ENCODE measurements around the gene INHBC. TPM values are rescaled to one million over a fixed set of nuclear protein-coding genes. Genes with fewer than 3 reads are reported as not detected.

INHBC gene
- total RNA-seq, 1 donor from 2014 or later, result not detected

GRCh38 chr12:57452181-57452936 lies 17.8 kb downstream of the INHBC start:
- no peaks in the 10 kb centered on the region for H3K9me3 Mint-ChIP-seq (ENCODE audit: low read depth)
- H3K4me1 Mint-ChIP-seq (ENCODE audit: low read depth), result peaks cover 7% of the 10 kb centered on the region
- H3K4me3 Mint-ChIP-seq (ENCODE audit: low read depth), result no peak overlapping the region
- peaks cover 25% of the 10 kb centered on the region for H3K27me3 Mint-ChIP-seq
- H3K27ac Mint-ChIP-seq, result peak overlapping the region; percentile 41
- no peak for DNase-seq (ENCODE audit: low spot score, unreplicated experiment)
- no peaks in the 10 kb centered on the region for H3K36me3 Mint-ChIP-seq (ENCODE audit: insufficient read depth)
- no peak for TF ChIP-seq CTCF (IDR thresholded peaks at IDR 0.05; ENCODE audit: unreplicated experiment)

- Mint-ChIP-seq H3K9me3 (ENCODE audit: low read depth) (no peaks in the 10 kb centered on the region), H3K4me1 (ENCODE audit: low read depth) (peaks cover 7% of the 10 kb centered on the region), H3K36me3 (ENCODE audit: insufficient read depth) (no peaks in the 10 kb centered on the region), H3K27me3 (peaks cover 25% of the 10 kb centered on the region), H3K4me3 (ENCODE audit: low read depth) (no peak overlapping the region), H3K27ac (peak overlapping the region; percentile 5)
- peak; percentile 70 for DNase-seq (ENCODE audit: low spot score, unreplicated experiment)
- peak; percentile 78 for TF ChIP-seq CTCF (IDR thresholded peaks at IDR 0.05; ENCODE audit: unreplicated experiment)
These were observed 18.4 kb downstream of the INHBC start for GRCh38 chr12:57452937-57453509.

- H3K4me3 Mint-ChIP-seq (ENCODE audit: low read depth), result no peak overlapping the region
- H3K9me3 Mint-ChIP-seq (ENCODE audit: low read depth), result no peaks in the 10 kb centered on the region
- H3K27ac Mint-ChIP-seq, result no peak overlapping the region
- H3K27me3 Mint-ChIP-seq, result peaks cover 28% of the 10 kb centered on the region
- no peak for DNase-seq (ENCODE audit: low spot score, unreplicated experiment)
- peaks cover 12% of the 10 kb centered on the region for H3K4me1 Mint-ChIP-seq (ENCODE audit: low read depth)
- no peaks in the 10 kb centered on the region for H3K36me3 Mint-ChIP-seq (ENCODE audit: insufficient read depth)
- TF ChIP-seq CTCF (IDR thresholded peaks at IDR 0.05; ENCODE audit: unreplicated experiment), result no peak
These were observed 19.6 kb downstream of the INHBC start for GRCh38 chr12:57454213-57454565.

GRCh38 chr12:57454566-57455373 lies 20.2 kb downstream of the INHBC start, which contains the start of gene INHBE:
TSS of gene INHBE (plus strand) at chr12:57455307. CDS start at chr12:57455537, 230 bp downstream.
- TF ChIP-seq CTCF (IDR thresholded peaks at IDR 0.05; ENCODE audit: unreplicated experiment), result no peak
- H3K27me3 Mint-ChIP-seq, result peaks cover 28% of the 10 kb centered on the region
- H3K4me1 Mint-ChIP-seq (ENCODE audit: low read depth), result peaks cover 13% of the 10 kb centered on the region
- H3K9me3 Mint-ChIP-seq (ENCODE audit: low read depth), result no peaks in the 10 kb centered on the region
- no peak for DNase-seq (ENCODE audit: low spot score, unreplicated experiment)
- H3K4me3 Mint-ChIP-seq (ENCODE audit: low read depth), result no peak within 1 kb of the TSS
- no peak within 1 kb of the TSS for H3K27ac Mint-ChIP-seq
- no peaks in the 10 kb centered on the region for H3K36me3 Mint-ChIP-seq (ENCODE audit: insufficient read depth)

Data from progenitor cell of endocrine pancreas (in vitro differentiated cells).